RWPE1 (cell line): ENCODE measurements around the gene KRT1.

Experiments used
- CTCF ChIA-PET: fragments of 350-600 bp; sonication (Branson Sonifier 250); formaldehyde crosslinking; extraction: SDS; loops from one replicate; lab custom pipeline; 2021; lab: Yijun Ruan, JAX
- POLR2A ChIA-PET: fragments of 400-600 bp; formaldehyde crosslinking; extraction: SDS; loops from one replicate; lab custom pipeline; 2020; ENCODE audit warnings: antibody characterized with exemption; ENCODE audit not compliant: low non-redundant PET; lab: Yijun Ruan, JAX
- DNase-seq: peaks from one replicate; pipeline ENCODE4 v3.0.0; 2012; ENCODE audit warnings: low spot score
- H3K27ac ChIP-seq: fragments of 450-650 bp; 2 replicates; pipeline ENCODE4 v1.5.1; 2017
- CTCF ChIP-seq: fragments of 450-650 bp; conservative IDR thresholded peaks from 2 replicates; pipeline ENCODE4 v1.5.1; 2017; ENCODE audit warnings: low read depth, mild to moderate bottlenecking

The KRT1 gene

GRCh38 chr12:52679875-52680274 lies 332 bp downstream of the KRT1 start:
- CTCF ChIA-PET: interaction anchor here (0.9 kb wide), 1 partner anchor 200 kb away, joined by 3 read pairs; no protein-coding TSS in a partner anchor
- no peak for DNase-seq
- no peak overlapping the region for H3K27ac ChIP-seq
- POLR2A ChIA-PET: no interaction called here
- no peak for TF ChIP-seq CTCF

DNA sequence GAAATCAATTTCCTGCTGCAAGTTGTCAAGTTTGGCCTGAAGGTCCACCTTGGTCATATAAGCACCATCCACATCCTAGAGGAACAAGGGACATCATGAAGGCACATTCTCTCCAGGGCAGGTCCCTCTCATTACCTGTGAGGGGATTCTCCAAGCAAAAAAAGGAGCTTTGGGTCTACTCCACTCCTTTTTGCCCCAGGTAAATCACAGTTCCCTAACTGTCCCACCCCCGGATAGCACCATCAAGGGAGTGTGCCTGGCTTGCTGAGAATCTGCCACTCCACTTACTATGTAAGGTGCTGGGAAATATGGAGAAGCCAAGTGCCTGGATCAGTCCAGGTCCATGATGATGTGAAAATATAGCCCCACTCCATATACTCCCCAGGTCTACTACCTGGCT lies 2.5 kb downstream of the KRT1 start:
- DNase-seq: no peak
- TF ChIP-seq CTCF: no peak
- no peak overlapping the region for H3K27ac ChIP-seq
- POLR2A ChIA-PET: no interaction called here
- CTCF ChIA-PET: no interaction called here

DNA sequence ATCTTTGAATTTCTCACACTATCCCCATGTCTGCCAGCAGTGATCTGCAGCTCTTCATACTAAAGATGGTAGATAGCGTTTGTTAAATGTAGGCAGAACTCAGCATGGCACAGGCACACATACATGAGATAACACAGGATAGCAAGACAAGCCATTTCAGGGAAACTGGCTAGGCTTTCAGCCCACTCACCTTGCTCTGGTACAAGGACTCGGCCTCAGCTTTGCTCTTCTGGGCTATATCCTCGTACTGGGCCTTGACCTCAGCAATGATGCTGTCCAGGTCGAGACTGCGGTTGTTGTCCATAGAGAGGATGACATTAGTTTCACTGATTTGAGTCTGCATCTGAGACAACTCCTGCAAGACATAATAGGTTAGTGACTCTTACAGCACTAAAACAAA lies 3.1 kb downstream of the KRT1 start:
- no peak for TF ChIP-seq CTCF
- H3K27ac ChIP-seq: no peak overlapping the region
- DNase-seq: no peak
- CTCF ChIA-PET: interaction anchor here (0.5 kb wide), 1 partner anchor 32 kb away, joined by 3 read pairs; no protein-coding TSS in a partner anchor
- POLR2A ChIA-PET: no interaction called here

DNA sequence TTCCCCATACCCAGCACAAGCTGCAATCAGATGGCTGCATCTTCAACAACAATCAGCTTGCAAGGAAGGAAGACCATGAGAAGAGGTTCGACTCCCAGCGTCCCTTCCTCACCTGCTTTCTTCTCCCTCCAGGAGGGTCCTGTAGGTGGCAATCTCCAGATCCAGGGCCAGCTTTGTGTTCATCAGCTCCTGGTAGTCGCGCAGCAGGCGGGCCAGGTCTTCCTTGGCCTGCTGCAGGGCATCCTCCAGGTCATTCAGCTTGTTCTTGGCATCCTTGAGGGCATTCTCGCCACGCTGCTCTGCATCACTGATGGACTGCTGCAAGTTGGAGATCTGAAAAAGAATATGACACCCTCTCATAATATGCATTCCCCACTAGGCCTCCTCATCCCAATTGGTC lies 4.0 kb downstream of the KRT1 start:
- DNase-seq: no peak
- TF ChIP-seq CTCF: no peak
- H3K27ac ChIP-seq: no peak overlapping the region
- CTCF ChIA-PET: interaction anchor here (0.7 kb wide), 1 partner anchor 40 kb away, joined by 6 read pairs; no protein-coding TSS in a partner anchor
- POLR2A ChIA-PET: no interaction called here

- POLR2A ChIA-PET: no interaction called here
These were observed 4.9 kb downstream of the KRT1 start for GRCh38 chr12:52675301-52675701.

GRCh38 chr12:52674433-52674775 lies 5.8 kb downstream of the KRT1 start:
- DNase-seq: no peak
- POLR2A ChIA-PET: no interaction called here
- CTCF ChIA-PET: interaction anchor here (0.7 kb wide), 1 partner anchor 11 kb away, joined by 3 read pairs; no protein-coding TSS in a partner anchor
- TF ChIP-seq CTCF: no peak
- H3K27ac ChIP-seq: no peak overlapping the region

More at GRCh38 chr12:52675301-52675701, 4.9 kb downstream of the KRT1 start:
- no peak overlapping the region for H3K27ac ChIP-seq
- no peak for DNase-seq
- CTCF ChIA-PET: interaction anchor here (0.6 to 1.2 kb wide), 4 partner anchors 10 to 204 kb away, joined by 3 to 6 read pairs (median 4); no protein-coding TSS in a partner anchor
- no peak for TF ChIP-seq CTCF
